Endometrial microvascular endothelial cells (primary cell): ENCODE results near the gene TTLL8. TPM values are rescaled to one million over a fixed set of nuclear protein-coding genes. Genes with fewer than 3 reads are reported as not detected.

ENCODE experiments used
- in situ Hi-C: cut with HindIII; loops from 2 replicates; pipeline ENCODE4 v1.10.0; 2017; ENCODE audit warnings: low sequenced_read_pairs, low pct_unique_long_range_greater_than_20kb; ENCODE audit errors: inconsistent ontology term
- total RNA-seq: library from RNA; depleted of rRNA; stranded (reverse); fragments of >200 nt; gene quantifications from one replicate; pipeline ENCODE4 v1.2.3, GENCODE V29; 2015; ENCODE audit errors: inconsistent ontology term

TTLL8 gene
- total RNA-seq, 1 donor from 2014 or later = not detected

- in situ Hi-C loops = no loop called here
These were observed 26.7 kb downstream of the TTLL8 start for GRCh38 chr22:50031189-50032091.

DNA sequence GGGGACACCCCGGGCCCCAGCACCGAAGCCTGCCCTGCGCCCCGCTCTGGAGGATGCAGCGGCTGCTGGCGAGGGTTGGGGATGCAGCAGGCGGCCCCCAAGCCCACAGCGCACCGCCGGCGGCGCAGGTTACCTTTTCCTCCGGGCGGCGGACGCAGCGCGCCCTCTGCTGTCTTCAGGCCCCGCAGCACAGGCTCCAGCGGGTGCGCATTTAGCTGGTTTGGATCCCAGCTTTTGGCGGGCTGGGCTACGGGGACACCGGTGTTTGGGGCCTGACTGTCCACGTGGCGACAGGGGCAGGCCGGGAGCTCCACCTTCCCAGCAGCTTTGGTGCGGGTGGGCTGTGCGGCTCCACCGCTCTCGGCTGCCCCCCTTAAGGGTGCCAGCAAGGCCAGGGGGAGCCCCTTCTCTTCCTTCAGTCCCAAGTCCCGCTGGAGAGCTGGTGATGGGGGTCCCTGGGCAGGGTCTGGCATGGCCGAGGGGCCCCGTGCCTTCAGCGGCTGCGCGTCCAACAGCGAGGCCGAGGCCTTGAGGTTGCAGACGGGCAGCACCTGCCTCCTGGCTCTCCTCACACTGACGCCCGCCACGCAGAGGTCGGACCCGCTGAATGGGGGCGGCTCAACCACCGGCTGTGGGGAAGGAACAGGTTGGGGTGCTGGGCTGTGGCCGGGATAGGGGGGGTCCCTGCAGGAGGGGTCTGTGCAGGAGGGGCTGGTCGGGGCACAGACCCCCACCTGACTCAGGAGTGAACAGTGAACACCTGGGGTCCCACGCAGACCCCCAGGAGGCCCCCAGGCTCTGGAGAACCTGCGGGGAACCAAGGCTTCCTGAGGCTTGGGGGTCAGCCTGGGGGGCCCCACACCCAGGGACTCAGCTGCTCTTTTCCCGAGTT lies 27.6 kb downstream of the TTLL8 start:
- in situ Hi-C loops = no loop called here

DNA sequence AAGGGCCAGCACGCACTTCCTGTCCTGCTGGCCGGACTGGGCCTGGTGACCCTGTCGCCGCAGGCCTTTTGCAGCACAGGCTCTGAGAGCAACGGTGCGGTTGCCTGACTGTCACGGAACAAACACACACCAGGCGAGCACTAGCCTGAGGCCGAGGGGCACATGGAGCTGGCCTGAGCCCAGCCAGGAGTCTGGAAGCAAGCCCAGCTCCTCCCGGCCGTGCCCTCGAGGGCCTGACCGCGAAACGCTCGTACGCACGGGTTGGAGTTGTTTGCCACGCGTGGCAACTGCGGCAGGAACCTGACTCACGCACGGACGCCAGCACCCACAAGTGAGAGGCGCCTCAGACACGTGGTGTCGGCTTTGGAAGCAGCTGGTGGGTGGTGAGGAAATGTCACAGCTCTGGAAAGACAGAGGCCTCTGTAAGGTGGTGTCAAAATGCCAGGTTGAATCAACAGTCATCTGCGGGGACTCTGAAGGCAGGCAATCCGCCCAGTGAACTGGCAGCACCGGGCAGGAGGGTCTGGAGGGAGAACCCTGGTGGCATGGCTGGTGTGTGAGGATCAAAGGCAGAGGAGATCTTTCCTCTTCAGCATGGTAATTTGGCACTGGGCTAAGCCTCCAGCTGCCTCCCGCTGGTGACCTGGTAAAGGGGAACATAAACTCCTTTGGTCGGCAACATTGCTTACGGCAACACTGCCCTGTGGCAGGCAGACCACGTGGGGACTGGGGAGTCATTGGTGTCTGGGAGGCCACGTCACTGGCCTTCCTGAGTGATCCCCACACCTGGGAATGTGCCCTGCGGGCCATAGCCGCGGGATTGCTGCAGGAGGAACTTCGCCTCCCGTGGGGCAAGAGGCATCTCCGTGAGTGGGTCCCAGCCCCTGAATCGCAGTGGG lies 30.2 kb downstream of the TTLL8 start:
- in situ Hi-C loops = no loop called here

- in situ Hi-C loops = no loop called here
These were observed 32.1 kb downstream of the TTLL8 start for GRCh38 chr22:50025993-50026392.

GRCh38 chr22:50022171-50022819 lies 35.8 kb downstream of the TTLL8 start:
- in situ Hi-C loops = no loop called here

GRCh38 chr22:50020606-50021005 lies 37.5 kb downstream of the TTLL8 start:
- in situ Hi-C loops = no loop called here

DNA sequence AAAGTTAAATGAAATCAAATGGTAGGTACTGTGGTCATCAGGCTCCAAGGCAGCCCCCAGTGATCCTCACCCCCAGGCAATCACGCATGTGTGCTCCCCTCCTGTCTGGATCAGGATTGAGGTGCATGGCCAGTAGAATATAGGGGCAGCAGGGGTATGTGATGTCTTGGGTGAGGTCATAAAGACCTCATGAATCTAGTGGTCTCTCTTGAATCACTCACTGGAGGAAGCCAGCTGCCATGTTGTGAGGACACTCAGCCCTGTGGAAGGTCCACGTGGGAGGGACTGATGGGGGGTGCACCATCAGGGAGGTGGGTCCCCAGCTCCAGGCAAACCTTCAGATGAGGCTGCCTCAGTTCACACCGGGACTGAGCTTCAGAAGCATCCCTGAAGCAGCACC lies 38.8 kb downstream of the TTLL8 start:
- in situ Hi-C loops = no loop called here

DNA sequence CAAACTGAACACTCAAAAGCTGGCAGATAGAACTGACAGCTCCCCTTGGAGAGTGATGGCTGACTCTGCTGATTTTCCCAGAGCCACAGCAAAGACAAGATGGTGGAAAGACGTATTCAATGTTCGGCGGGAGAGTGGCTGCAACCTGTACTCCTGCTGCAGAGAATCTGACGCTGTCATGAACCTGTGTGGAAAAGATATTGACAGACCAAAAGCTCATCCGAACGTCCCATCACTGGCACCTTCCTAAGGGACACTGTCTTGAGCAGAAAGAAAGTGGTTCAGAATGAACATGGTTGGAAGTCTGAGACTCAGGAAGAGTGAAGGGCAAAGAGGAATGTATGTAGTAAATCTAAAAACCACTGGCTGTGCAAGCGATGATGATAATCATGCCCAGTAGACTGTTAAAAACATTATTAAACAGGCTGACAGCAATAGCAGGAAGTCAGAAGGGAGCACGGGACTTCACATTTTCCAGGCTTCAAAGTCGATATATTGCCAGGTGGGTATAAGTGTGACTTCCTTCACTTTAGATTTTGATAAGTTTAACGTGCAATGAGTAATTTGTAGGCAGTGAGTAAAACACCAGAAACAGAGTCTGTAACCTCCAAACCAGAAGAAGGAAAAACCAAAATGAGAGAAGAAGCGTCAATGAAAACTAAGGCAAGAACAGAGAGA lies 39.4 kb downstream of the TTLL8 start:
- in situ Hi-C loops = no loop called here

DNA sequence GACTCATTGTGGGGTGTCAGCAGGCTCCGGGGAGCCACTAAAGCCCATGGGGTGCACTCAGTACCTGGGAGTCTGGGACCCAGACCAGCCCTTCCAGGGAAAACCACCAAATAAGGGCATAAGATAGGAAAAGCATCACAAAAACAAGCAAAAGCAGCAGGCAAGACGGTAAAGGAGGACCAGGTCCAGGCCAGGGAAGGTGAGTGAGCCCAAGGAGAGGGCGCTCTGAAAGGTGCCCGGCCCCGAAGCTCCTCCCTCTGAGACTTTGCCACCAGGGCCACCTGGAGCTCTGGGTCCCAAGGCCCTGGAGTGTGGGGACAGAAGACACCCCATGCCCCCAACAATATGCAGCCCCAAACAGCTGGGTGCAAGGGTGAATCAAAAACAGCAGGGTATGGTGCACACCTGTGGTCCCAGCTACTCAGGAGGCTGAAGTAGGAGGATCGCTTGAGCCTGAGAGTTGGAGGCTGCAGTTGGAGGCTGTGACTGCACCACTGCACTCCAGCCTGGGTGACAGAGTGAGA lies 40.3 kb downstream of the TTLL8 start:
- in situ Hi-C loops = no loop called here

- in situ Hi-C loops = no loop called here
These were observed 41.0 kb downstream of the TTLL8 start for GRCh38 chr22:50016988-50017700.

GRCh38 chr22:50016308-50016987 lies 41.6 kb downstream of the TTLL8 start:
- in situ Hi-C loops = no loop called here

DNA sequence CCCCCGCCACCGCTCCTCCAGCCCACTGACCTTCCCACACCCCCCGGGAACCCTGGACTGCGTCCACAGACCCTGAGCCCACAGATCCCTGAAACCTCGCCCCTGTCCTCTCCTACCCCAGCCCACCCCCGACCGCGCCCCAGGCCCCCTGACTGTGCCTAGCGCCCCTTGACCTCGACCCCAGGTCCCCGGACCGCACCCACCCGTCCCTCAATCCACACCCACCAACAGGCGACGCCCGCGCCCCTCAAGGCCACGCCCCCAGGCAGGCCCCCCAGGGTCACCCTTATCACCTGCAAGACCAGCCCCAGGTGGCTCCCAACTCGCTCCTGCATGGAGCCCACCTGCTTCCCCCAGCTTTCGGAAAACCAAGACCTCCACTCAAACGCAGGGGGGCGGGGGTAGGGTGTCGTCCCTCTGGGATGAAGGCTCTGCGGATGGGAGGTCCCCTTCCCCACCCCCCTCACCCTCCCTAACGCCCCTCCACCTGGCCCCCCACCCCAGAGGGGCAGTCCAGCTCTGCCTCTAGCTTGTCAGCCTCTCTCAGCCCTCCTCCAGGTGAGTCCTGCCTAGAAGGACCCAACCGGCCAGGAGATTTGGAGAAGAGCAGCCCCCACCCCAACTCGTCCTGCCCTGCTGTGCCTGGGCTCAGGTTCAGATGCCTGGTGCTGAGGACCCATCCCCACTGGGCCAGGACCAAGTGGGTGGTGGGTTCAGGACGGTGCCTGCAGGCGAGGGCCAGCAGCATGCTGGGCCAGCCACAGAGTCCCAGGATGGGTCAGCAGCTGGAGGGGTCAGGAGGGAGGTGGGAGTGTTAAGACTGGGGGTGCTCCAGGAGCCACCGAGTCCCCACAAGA lies 42.4 kb downstream of the TTLL8 start:
- in situ Hi-C loops = no loop called here

DNA sequence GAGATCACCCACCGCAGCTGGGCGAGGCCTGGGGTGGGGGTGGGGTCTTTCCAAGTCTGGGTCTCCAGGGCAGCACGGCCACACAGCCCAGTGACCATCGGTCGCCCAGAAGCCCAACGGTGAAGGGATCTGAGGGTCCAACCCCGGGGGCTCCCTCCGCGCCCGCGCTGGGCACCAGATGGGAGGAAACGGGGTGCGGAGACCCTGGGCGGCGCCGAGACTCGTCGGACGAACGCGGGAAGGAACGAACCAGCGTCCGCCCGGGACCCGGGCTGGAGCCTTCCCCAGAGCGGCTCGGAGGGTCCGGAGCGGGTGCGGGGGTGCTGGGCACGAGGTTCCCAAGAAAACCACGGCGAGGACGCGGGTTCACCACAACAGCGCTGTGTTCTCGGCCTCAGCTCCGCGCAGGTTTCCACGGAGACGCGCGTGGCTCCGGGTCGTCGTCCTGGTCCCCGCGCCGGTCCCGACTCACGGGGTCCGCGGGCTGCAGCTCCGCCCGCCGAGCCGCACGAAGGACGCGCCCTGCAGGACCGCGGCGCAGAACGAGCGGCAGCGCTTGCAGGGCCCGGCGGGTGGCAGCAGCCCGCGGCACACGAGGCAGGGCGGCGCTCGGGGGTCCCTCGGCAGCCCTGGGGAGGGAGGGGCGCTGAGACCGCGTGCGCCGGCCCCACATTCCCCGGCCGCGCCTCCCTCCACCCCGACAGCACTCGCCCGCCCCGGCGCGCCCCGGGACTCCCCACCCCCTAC lies 43.3 kb downstream of the TTLL8 start:
- in situ Hi-C loops = no loop called here

GRCh38 chr22:50014053-50014501 lies 44.0 kb downstream of the TTLL8 start:
- in situ Hi-C loops = no loop called here
